ENCODE data around the gene EIF3B.

DNA sequence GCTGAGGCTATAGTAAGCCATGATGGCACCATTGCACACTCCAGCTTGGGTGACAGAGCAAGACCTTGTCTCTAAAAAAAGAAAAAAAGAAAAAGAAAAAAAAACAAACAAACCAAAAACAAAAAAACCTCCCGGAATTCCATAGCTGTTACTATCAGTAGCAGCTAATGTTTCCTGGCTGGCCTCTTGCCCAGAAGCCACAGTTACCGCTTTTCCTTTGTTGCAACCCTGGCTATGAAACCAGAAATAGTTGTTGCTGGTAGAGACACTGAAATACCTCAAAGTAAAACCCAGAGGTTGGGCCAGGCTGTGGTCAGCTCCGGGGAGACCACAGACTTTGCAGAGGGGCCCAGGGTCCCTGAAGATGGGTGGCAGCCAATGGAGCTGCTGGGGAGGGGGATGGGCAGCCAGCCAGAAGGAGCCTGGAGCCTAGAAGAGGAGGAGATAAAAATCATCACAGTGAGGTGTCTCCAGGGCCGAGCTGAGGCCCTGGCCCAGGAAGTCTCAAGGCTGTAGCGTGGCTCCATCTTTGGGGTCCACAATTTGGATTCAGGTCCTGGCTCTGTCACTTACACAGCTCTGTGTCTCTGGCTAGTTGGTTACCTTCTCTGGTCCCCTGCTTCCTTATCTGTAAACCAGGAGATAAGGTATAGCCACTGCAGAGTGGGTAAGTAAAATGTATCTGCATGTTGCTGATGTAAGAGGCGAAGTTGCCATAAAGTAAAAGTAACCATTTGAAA lies 45.4 kb downstream of the EIF3B start:
- TF ChIP-seq CTCF (IDR thresholded peaks at IDR 0.05; ENCODE audit: insufficient read depth, low read depth, low read length), result no peak
- TF ChIP-seq EZH2 (IDR thresholded peaks at IDR 0.05; ENCODE audit: insufficient read depth, low read length), result no peak
